Measurements from ENCODE around the gene DPCD. TPM values are rescaled to one million over a fixed set of nuclear protein-coding genes. Genes with fewer than 3 reads are reported as not detected.
A peak's percentile ranks its signal among the peaks of the same experiment; 100 is the strongest.
"Not testable (repeated sequence)": the region's sequence is repeated elsewhere in the genome, so short reads cannot be mapped to it uniquely, and the experiment has no call there.

Gene DPCD
- total and polyA plus RNA-seq, 12 donors, result 12.9 to 46.8 (median 25.6) TPM

- Histone ChIP-seq H3K9me3 (no peaks in the 10 kb centered on the region), H3K27me3 (no peaks in the 10 kb centered on the region), H3K4me3 (no peak overlapping the region), H3K27ac (no peak overlapping the region), H3K36me3 (peaks cover 0 to 72% (median 11%) of the 10 kb centered on the region in 9 donors), H3K4me1 (peaks cover 0 to 33% (median 11%) of the 10 kb centered on the region in 9 donors)
- DNase-seq (no peak), ATAC-seq (peak in 4 of 8 donors; percentile 26 to 82 (median 46))
- intact Hi-C loops (cut with DNase I), result no loop called here
- no peak for TF ChIP-seq CTCF (IDR thresholded peaks at IDR 0.05)
- WGBS, 2 donors, result 32 to 53% methylated on average over 1 of the region's 1 CpG
Measured at GRCh38 chr10:101625821-101626412, 37.8 kb downstream of the DPCD start.

- intact Hi-C loops (cut with DNase I), result no loop called here
- no peak overlapping the region for H3K27ac ChIP-seq
Measured at GRCh38 chr10:101629837-101630632, 41.9 kb downstream of the DPCD start.

GRCh38 chr10:101630633-101630920, 42.5 kb downstream of the DPCD start:
- H3K9me3 ChIP-seq, result no peaks in the 10 kb centered on the region
- DNase-seq (no peak), ATAC-seq (no peak)
- peaks cover 0 to 38% (median 0%) of the 10 kb centered on the region in 9 donors for H3K36me3 ChIP-seq
- WGBS, 2 donors, result 95 to 98% methylated on average over 1 of the region's 1 CpG
- H3K27ac ChIP-seq, result no peak overlapping the region
- intact Hi-C loops (cut with DNase I), result no loop called here
- no peak for TF ChIP-seq CTCF (IDR thresholded peaks at IDR 0.05)
- no peak overlapping the region for H3K4me3 ChIP-seq
- peaks cover 0 to 28% (median 9%) of the 10 kb centered on the region in 9 donors for H3K4me1 ChIP-seq
- H3K27me3 ChIP-seq, result no peaks in the 10 kb centered on the region

More at GRCh38 chr10:101629837-101630632, 41.9 kb downstream of the DPCD start:
- Histone ChIP-seq H3K4me1 (peaks cover 0 to 32% (median 11%) of the 10 kb centered on the region in 9 donors), H3K9me3 (no peaks in the 10 kb centered on the region), H3K36me3 (peaks cover 0 to 40% (median 0%) of the 10 kb centered on the region in 9 donors), H3K27me3 (no peaks in the 10 kb centered on the region), H3K4me3 (no peak overlapping the region)
- TF ChIP-seq CTCF (IDR thresholded peaks at IDR 0.05), result no peak
- WGBS, 2 donors, result 81 to 87% methylated on average over 13 of the region's 13 CpGs
- ATAC-seq, result peak; percentile 65 to 88 (median 84)
- DNase-seq, result peak in 1 of 2 donors; percentile 40

GRCh38 chr10:101631821-101632475, 43.8 kb downstream of the DPCD start:
- intact Hi-C loops (cut with DNase I), result no loop called here
- Histone ChIP-seq H3K27me3 (no peaks in the 10 kb centered on the region), H3K4me1 (peaks cover 0 to 17% (median 3%) of the 10 kb centered on the region in 9 donors), H3K27ac (no peak overlapping the region), H3K4me3 (no peak overlapping the region), H3K36me3 (peaks cover 0 to 50% (median 0%) of the 10 kb centered on the region in 9 donors), H3K9me3 (no peaks in the 10 kb centered on the region)
- DNase-seq, result no peak
- 80 to 88% methylated on average over 8 of the region's 8 CpGs for WGBS, 2 donors
- TF ChIP-seq CTCF (IDR thresholded peaks at IDR 0.05), result no peak
- peak in 3 of 8 donors; percentile 26 to 58 (median 44) for ATAC-seq

GRCh38 chr10:101633510-101633909, 45.4 kb downstream of the DPCD start:
- H3K9me3 ChIP-seq; H3K27me3 ChIP-seq; DNase-seq; H3K4me3 ChIP-seq; ATAC-seq; intact Hi-C loops (cut with DNase I); H3K27ac ChIP-seq: not testable (repeated sequence)
- 97 to 98% methylated on average over 4 of the region's 4 CpGs for WGBS, 2 donors
- H3K36me3 ChIP-seq, result peaks cover 0 to 59% (median 5%) of the 10 kb centered on the region in 9 donors
- peaks cover 0 to 17% (median 3%) of the 10 kb centered on the region in 9 donors for H3K4me1 ChIP-seq

Measured in heart right ventricle (tissue), 16 donors.